Neural cell (in vitro differentiated cells): ENCODE results near the gene ONECUT1. TPM values are rescaled to one million over a fixed set of nuclear protein-coding genes. Genes with fewer than 3 reads are reported as not detected.

Experiments used
- H2AFZ ChIP-seq: fragments of 200-600, 300-800 bp; sonication (generic), shearing (Covaris generic); 2 replicates; pipeline ENCODE4 v1.6.0; 2014; ENCODE audit warnings: low read depth, mild to moderate bottlenecking, antibody characterized with exemption, low read length, moderate library complexity
- H3F3A ChIP-seq: fragments of 200-600 bp; shearing (Covaris generic); 2 replicates; pipeline ENCODE4 v1.6.1; 2016; ENCODE audit warnings: mild to moderate bottlenecking, moderate library complexity, mixed read lengths, antibody characterized with exemption, low read length; ENCODE audit not compliant: insufficient read depth, poor library complexity, severe bottlenecking
- H3K27ac ChIP-seq: fragments of 200-600, 300-800 bp; sonication (generic), shearing (Covaris generic); 2 replicates; pipeline ENCODE4 v1.5.1; 2014; ENCODE audit warnings: mild to moderate bottlenecking, low read length, moderate library complexity
- H3K27me3 ChIP-seq: fragments of 300-800, 200-600 bp; sonication (generic), shearing (Covaris generic); 2 replicates; pipeline ENCODE4 v1.6.0; 2014; ENCODE audit warnings: mild to moderate bottlenecking, low read depth, low read length, moderate library complexity; ENCODE audit not compliant: insufficient read depth
- H3K36me3 ChIP-seq: fragments of 300-800, 200-600 bp; sonication (generic), shearing (Covaris generic); 2 replicates; pipeline ENCODE4 v1.5.1; 2014; ENCODE audit warnings: mild to moderate bottlenecking, antibody characterized with exemption, low read length, moderate library complexity; ENCODE audit not compliant: insufficient read depth
- H3K4me2 ChIP-seq: fragments of 300-800, 200-600 bp; sonication (generic), shearing (Covaris generic); 2 replicates; pipeline ENCODE4 v1.6.0; 2014; ENCODE audit warnings: mild to moderate bottlenecking, low read length
- H3K4me3 ChIP-seq: fragments of 300-800, 200-600 bp; sonication (generic), shearing (Covaris generic); 2 replicates; pipeline ENCODE4 v1.5.1; 2014; ENCODE audit warnings: mild to moderate bottlenecking, low read length, moderate library complexity
- H3K79me2 ChIP-seq: fragments of 200-600 bp; shearing (Covaris generic); replicated peaks from 2 replicates; pipeline ENCODE4 v1.6.0; 2014; ENCODE audit warnings: mild to moderate bottlenecking, low read length, moderate library complexity; ENCODE audit not compliant: insufficient read depth
- H3K9ac ChIP-seq: fragments of 300-800, 200-600 bp; sonication (generic), shearing (Covaris generic); 2 replicates; pipeline ENCODE4 v1.6.1; 2016; ENCODE audit warnings: mild to moderate bottlenecking, low read length, mixed read lengths
- H3K9me2 ChIP-seq: fragments of 200-600 bp; shearing (Covaris generic); 2 replicates; pipeline ENCODE4 v1.6.1; 2016; ENCODE audit warnings: mild to moderate bottlenecking, low read length, mixed read lengths; ENCODE audit not compliant: insufficient read depth
- H3K9me3 ChIP-seq: fragments of 200-600, 300-800 bp; sonication (generic), shearing (Covaris generic); 2 replicates; pipeline ENCODE4 v1.6.1; 2016; ENCODE audit warnings: mild to moderate bottlenecking, mixed run types, low read length, moderate library complexity, mixed read lengths
- H4K20me1 ChIP-seq: fragments of 200-600 bp; shearing (Covaris generic); 2 replicates; pipeline ENCODE4 v1.6.1; 2016; ENCODE audit warnings: mild to moderate bottlenecking, mixed run types; ENCODE audit not compliant: insufficient read depth
- EP300 ChIP-seq: fragments of 450-650 bp; conservative IDR thresholded peaks from 2 replicates; pipeline ENCODE4 v1.6.1; 2014; ENCODE audit warnings: antibody characterized with exemption, mild to moderate bottlenecking, moderate library complexity; ENCODE audit not compliant: poor library complexity, severe bottlenecking
- EZH2 ChIP-seq: fragments of 200-600, 300-800 bp; shearing (Covaris generic), sonication (generic); IDR thresholded peaks from 2 replicates; pipeline ENCODE4 v1.6.1; 2014; ENCODE audit warnings: antibody characterized with exemption, low read length, borderline replicate concordance, mild to moderate bottlenecking; ENCODE audit not compliant: insufficient read depth, poor library complexity, severe bottlenecking
- MXI1 ChIP-seq: fragments of 450-650 bp; conservative IDR thresholded peaks from 2 replicates; pipeline ENCODE4 v1.6.1; 2014; ENCODE audit warnings: antibody characterized with exemption, mild to moderate bottlenecking; ENCODE audit not compliant: poor library complexity, severe bottlenecking
- POLR2AphosphoS5 ChIP-seq: IDR thresholded peaks from 2 replicates; pipeline ENCODE4 v1.6.1; 2012
- RAD21 ChIP-seq: fragments of 450-650 bp; conservative IDR thresholded peaks from 2 replicates; pipeline ENCODE4 v1.6.1; 2014; ENCODE audit warnings: antibody characterized with exemption, mild to moderate bottlenecking, moderate library complexity
- REST ChIP-seq: IDR thresholded peaks from 2 replicates; pipeline ENCODE4 v1.6.1; 2012; ENCODE audit warnings: borderline replicate concordance
- SMC3 ChIP-seq: fragments of 450-650 bp; conservative IDR thresholded peaks from 2 replicates; pipeline ENCODE4 v1.6.1; 2014; ENCODE audit warnings: antibody characterized with exemption, mild to moderate bottlenecking, moderate library complexity; ENCODE audit not compliant: poor library complexity
- TAF1 ChIP-seq: IDR thresholded peaks from 2 replicates; pipeline ENCODE4 v1.6.1; 2012; ENCODE audit warnings: low read depth
- polyA plus RNA-seq: library from polyadenylated mRNA; depleted of rRNA; stranded (reverse); fragments of >200 nt; gene quantifications from 2 replicates; pipeline ENCODE4 v1.2.3, GENCODE V29; 2014
- TF ChIP-seq, protein P1 (sequence below): fragments of 450-650 bp; IDR thresholded peaks from 2 replicates; pipeline ENCODE4 v1.5.1; 2014; ENCODE audit warnings: antibody characterized with exemption, mild to moderate bottlenecking, moderate library complexity; ENCODE audit not compliant: poor library complexity, severe bottlenecking

ONECUT1 gene
- polyA plus RNA-seq, 1 donor from 2014 or later = 1.2 TPM

- Histone ChIP-seq H3K27ac (no peak overlapping the region), H3K36me3 (no peaks in the 10 kb centered on the region), H3F3A (no peaks in the 10 kb centered on the region), H3K9me3 (no peaks in the 10 kb centered on the region), H3K79me2 (no peaks in the 10 kb centered on the region), H2AFZ (no peak overlapping the region), H3K27me3 (peaks cover 99% of the 10 kb centered on the region), H3K4me2 (no peak overlapping the region), H4K20me1 (no peaks in the 10 kb centered on the region), H3K9ac (no peak overlapping the region), H3K9me2 (no peaks in the 10 kb centered on the region), H3K4me3 (no peak overlapping the region)
- no peak for TF ChIP-seq RAD21
- TF ChIP-seq, protein P1, sequence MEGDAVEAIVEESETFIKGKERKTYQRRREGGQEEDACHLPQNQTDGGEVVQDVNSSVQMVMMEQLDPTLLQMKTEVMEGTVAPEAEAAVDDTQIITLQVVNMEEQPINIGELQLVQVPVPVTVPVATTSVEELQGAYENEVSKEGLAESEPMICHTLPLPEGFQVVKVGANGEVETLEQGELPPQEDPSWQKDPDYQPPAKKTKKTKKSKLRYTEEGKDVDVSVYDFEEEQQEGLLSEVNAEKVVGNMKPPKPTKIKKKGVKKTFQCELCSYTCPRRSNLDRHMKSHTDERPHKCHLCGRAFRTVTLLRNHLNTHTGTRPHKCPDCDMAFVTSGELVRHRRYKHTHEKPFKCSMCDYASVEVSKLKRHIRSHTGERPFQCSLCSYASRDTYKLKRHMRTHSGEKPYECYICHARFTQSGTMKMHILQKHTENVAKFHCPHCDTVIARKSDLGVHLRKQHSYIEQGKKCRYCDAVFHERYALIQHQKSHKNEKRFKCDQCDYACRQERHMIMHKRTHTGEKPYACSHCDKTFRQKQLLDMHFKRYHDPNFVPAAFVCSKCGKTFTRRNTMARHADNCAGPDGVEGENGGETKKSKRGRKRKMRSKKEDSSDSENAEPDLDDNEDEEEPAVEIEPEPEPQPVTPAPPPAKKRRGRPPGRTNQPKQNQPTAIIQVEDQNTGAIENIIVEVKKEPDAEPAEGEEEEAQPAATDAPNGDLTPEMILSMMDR = no peak
- TF ChIP-seq POLR2AphosphoS5 = no peak
- TF ChIP-seq REST = no peak
- no peak for TF ChIP-seq SMC3
- no peak for TF ChIP-seq EP300
- TF ChIP-seq MXI1 = no peak
- no peak for TF ChIP-seq EZH2
- no peak for TF ChIP-seq TAF1
Measured at GRCh38 chr15:52801748-52802085, 11.6 kb upstream of the ONECUT1 start.

DNA sequence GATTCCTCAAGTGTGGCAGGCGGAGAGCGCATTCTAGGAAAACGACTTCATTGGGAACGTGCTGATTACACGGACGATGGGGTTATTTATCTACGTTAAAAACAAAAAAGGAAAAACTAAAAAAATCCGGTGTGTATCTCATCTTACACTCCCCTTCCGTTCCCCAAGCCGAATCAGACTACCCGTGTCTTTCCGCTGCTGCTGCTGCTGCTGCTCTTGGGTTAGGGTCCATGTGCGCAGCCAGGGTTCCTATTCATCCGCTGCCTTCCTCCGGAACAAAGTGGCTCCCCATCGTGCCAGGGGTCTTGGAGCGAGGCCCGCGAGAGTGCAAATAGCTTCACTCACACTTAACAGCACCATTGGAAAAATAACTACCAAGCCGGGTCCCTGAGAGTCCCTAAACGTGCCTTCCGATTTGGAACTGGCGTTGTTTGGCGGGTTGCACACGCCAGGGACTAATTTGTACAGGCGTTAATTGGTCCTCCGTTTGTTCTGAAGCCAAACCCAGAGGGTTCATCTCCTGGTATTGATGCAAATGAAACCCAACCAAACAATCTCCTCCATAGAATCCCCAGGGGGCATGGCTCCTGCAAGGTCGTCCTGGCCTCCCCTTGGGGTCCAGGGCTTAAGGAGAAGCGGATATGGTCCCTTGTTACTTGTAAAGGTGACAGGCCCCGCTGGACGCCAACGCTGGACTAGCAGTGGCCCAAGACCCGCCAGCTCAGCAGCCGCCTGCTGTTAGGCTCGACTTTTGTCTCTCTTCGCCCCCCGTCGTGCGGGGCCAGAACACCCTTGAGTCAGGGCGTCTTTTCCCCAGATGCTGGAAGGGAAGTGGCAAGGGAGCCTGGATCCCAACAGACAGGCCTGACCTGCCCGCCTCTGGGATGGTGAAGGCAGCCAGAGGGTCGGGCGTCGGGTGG lies 11.0 kb upstream of the ONECUT1 start:
- no peaks in the 10 kb centered on the region for H3K9me3 ChIP-seq
- no peak overlapping the region for H3K9ac ChIP-seq
- H3K4me2 ChIP-seq = no peak overlapping the region
- peaks cover 99% of the 10 kb centered on the region for H3K27me3 ChIP-seq
- no peak for TF ChIP-seq EP300
- no peak for TF ChIP-seq RAD21
- no peak for TF ChIP-seq SMC3
- no peak for TF ChIP-seq POLR2AphosphoS5
- TF ChIP-seq MXI1 = no peak
- TF ChIP-seq TAF1 = no peak
- no peak for TF ChIP-seq REST
- TF ChIP-seq EZH2 = no peak
- TF ChIP-seq, protein P1 = no peak
- H2AFZ ChIP-seq = no peak overlapping the region
- H3K4me3 ChIP-seq = no peak overlapping the region
- H3F3A ChIP-seq = no peaks in the 10 kb centered on the region
- no peaks in the 10 kb centered on the region for H3K36me3 ChIP-seq
- H3K79me2 ChIP-seq = no peaks in the 10 kb centered on the region
- no peaks in the 10 kb centered on the region for H4K20me1 ChIP-seq
- H3K9me2 ChIP-seq = no peaks in the 10 kb centered on the region
- H3K27ac ChIP-seq = no peak overlapping the region
